Colonic mucosa (tissue), 4 donors: ENCODE data around the gene ALDH1L1. TPM values are rescaled to one million over a fixed set of nuclear protein-coding genes. Genes with fewer than 3 reads are reported as not detected.

ENCODE experiments used
- DNase-seq: peaks from one replicate; pipeline ENCODE4 v3.0.0-alpha.2; 2020
- H3K27ac ChIP-seq: fragments of 200-600 bp; one replicate; pipeline ENCODE4 v1.8.0; 2021
- H3K27me3 ChIP-seq: fragments of 200-600 bp; one replicate; pipeline ENCODE4 v1.8.0; 2021
- H3K36me3 ChIP-seq: fragments of 200-600 bp; one replicate; pipeline ENCODE4 v1.8.0; 2021
- H3K4me1 ChIP-seq: fragments of 200-600 bp; one replicate; pipeline ENCODE4 v1.8.0; 2021; ENCODE audit warnings: mild to moderate bottlenecking
- H3K4me3 ChIP-seq: fragments of 200-600 bp; one replicate; pipeline ENCODE4 v1.8.0; 2021
- H3K9ac ChIP-seq, 2 donors: one replicate each; pipeline ENCODE4 v1.7.0; 2013; ENCODE audit warnings: control low read depth in 2 of 2, low read depth in 2 of 2, low read length in 2 of 2
- H3K9me3 ChIP-seq: fragments of 200-600 bp; one replicate; pipeline ENCODE4 v1.8.0; 2021
- intact Hi-C: fragments of 100-400 bp; cut with DNase I; formaldehyde crosslinking; loops from one replicate; pipeline ENCODE4 v1.14.1; 2022
- total RNA-seq, 2 donors: library from RNA; stranded (reverse); fragmentation: NEBNext Ultra II Directional in 1 of 2; extraction: Animal tissue kit (Norgen Biotek cat#: 25700) in 1 of 2; gene quantifications; one replicate each; pipeline ENCODE4 v1.2.1, GENCODE V29; 2021
- TF ChIP-seq, protein P1 (sequence below): fragments of 200-600 bp; IDR thresholded peaks from one replicate; pipeline ENCODE4 v1.8.0; 2022; ENCODE audit warnings: antibody characterized with exemption, mild to moderate bottlenecking
- donor health status: healthy.
- donor health status: DM: no; HTN: no; CAD: no.
- donor health status: DM: no; HTN: no; CAD: no.

Gene ALDH1L1
- total RNA-seq, 2 donors from 2014 or later = 15.3 to 25.6 TPM

DNA sequence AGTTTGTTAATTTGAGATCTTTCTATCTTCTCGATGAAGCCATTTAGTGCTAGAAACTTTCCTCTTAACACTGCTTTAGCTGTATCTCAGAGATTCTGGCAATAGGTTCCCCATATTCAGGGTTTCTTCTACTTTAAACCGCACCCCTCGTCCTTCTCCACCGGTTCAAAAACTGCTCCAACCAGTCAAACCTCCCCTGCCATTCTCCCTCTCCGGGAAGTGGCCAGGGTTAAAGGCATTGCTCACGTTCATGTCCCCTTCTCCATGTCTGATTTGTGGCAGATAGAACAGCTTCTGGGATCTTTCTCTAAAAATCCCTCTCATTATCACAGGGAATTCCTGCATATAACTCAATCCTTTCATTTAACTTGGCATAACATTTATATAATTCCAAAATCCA, 14.4 kb downstream of the ALDH1L1 start:
- peak; percentile 41 for DNase-seq
- no peaks in the 10 kb centered on the region for H3K36me3 ChIP-seq
- H3K9me3 ChIP-seq = no peaks in the 10 kb centered on the region
- H3K9ac ChIP-seq = no peak overlapping the region
- H3K4me1 ChIP-seq = no peaks in the 10 kb centered on the region
- TF ChIP-seq, protein P1, sequence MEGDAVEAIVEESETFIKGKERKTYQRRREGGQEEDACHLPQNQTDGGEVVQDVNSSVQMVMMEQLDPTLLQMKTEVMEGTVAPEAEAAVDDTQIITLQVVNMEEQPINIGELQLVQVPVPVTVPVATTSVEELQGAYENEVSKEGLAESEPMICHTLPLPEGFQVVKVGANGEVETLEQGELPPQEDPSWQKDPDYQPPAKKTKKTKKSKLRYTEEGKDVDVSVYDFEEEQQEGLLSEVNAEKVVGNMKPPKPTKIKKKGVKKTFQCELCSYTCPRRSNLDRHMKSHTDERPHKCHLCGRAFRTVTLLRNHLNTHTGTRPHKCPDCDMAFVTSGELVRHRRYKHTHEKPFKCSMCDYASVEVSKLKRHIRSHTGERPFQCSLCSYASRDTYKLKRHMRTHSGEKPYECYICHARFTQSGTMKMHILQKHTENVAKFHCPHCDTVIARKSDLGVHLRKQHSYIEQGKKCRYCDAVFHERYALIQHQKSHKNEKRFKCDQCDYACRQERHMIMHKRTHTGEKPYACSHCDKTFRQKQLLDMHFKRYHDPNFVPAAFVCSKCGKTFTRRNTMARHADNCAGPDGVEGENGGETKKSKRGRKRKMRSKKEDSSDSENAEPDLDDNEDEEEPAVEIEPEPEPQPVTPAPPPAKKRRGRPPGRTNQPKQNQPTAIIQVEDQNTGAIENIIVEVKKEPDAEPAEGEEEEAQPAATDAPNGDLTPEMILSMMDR = no peak
- H3K27ac ChIP-seq = no peak overlapping the region
- no peaks in the 10 kb centered on the region for H3K27me3 ChIP-seq
- intact Hi-C loops = no loop called here
- no peak overlapping the region for H3K4me3 ChIP-seq

DNA sequence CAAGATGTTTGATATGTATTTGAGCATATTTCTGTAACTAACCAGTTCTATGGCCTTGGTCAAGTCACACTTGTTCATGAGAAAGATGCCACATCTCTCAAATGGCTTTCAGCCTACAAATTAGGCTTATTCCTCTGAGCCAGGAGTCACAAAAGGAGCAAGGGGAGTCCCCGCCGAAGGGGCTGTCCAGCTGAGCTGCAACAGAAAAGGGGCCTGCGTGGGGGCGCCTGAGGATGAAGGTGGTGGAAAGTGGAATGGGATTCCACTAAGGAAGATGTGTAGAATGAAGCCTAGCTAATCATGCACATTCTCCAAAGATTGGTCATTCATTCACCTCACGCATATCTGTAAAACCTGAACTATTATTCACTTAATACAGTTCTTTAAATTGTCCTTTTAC, 19.1 kb downstream of the ALDH1L1 start:
- intact Hi-C loops = no loop called here
- TF ChIP-seq, protein P1 = no peak
- no peak for DNase-seq

DNA sequence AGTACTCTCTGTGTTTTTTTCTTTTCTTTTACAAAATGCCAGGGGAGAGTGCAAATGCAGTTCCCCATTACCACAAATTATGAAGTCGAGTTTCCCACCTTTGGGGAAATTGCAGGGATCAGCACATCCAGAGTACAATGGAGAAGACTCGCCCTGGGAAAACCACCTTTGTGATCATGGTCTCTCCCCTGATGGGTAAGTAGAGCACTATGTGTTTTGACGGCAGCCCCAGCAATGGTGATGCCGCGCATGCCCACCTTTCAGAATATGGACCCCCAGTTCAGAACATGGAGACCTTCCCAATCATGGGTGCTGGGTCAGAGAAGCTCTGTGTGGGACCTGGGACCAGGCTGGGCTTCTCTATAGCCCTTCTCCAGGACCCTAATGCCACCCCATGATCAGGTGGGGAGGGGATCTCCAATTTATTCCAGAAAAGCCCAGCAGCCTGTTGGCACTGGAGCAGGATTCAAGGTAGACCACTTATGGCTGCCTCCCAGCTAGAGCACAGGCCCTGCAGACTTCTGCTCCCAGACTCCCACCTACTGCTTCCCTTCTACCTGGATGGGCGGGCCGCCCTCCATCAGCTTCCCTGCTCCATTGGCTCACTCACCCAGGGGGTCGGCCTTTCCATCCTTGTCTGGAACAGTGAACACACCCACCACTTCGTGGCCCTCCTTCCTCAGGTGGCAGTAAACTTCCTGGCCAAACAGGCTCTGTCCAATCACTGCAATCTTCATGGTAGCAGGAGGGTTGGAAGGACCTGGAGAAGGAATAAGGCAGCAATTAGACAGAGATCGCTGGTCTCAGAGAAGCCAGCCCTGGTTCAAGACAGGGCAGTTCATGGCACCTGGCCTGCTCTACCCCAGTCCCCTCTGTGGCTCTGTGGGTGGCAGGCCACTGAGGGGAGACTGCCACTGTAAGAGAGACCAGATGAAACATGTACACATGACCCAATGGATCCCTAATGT, 19.9 kb downstream of the ALDH1L1 start:
- Histone ChIP-seq H3K4me1 (no peaks in the 10 kb centered on the region), H3K36me3 (no peaks in the 10 kb centered on the region), H3K4me3 (no peak overlapping the region), H3K27ac (no peak overlapping the region), H3K9me3 (no peaks in the 10 kb centered on the region), H3K9ac (no peak overlapping the region), H3K27me3 (no peaks in the 10 kb centered on the region)
- intact Hi-C loops = no loop called here
- DNase-seq = no peak
- TF ChIP-seq, protein P1 = no peak

More for the DNA sequence above, 19.1 kb downstream of the ALDH1L1 start:
- H3K27ac ChIP-seq = no peak overlapping the region
- H3K9me3 ChIP-seq = no peaks in the 10 kb centered on the region
- no peak overlapping the region for H3K9ac ChIP-seq
- no peak overlapping the region for H3K4me3 ChIP-seq
- no peaks in the 10 kb centered on the region for H3K27me3 ChIP-seq
- no peaks in the 10 kb centered on the region for H3K36me3 ChIP-seq
- H3K4me1 ChIP-seq = no peaks in the 10 kb centered on the region

DNA sequence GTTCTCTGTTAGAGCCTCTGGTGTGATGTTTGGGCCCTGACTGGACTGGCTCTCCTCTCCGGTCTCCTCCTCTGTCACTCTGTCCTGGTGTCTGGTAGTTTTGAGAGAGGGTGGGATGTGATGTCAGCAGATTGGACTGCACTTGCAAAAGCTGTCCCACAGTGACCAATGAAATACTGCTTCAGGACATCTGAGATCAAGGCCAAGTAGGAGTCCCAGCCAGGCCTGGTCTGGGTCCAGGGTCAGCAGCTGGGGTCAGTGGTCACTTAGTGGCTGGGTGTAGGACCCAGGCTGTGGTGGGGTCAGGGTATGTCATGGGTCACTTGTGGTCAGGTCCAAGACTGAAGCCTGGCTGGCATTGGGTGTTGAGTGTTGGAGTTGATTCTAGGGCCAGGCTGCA, 20.9 kb downstream of the ALDH1L1 start:
- TF ChIP-seq, protein P1 = no peak
- no peak overlapping the region for H3K27ac ChIP-seq
- H3K9ac ChIP-seq = no peak overlapping the region
- DNase-seq = no peak
- intact Hi-C loops = no loop called here
- no peaks in the 10 kb centered on the region for H3K27me3 ChIP-seq
- H3K4me3 ChIP-seq = no peak overlapping the region
- H3K9me3 ChIP-seq = no peaks in the 10 kb centered on the region
- no peaks in the 10 kb centered on the region for H3K4me1 ChIP-seq
- H3K36me3 ChIP-seq = no peaks in the 10 kb centered on the region

DNA sequence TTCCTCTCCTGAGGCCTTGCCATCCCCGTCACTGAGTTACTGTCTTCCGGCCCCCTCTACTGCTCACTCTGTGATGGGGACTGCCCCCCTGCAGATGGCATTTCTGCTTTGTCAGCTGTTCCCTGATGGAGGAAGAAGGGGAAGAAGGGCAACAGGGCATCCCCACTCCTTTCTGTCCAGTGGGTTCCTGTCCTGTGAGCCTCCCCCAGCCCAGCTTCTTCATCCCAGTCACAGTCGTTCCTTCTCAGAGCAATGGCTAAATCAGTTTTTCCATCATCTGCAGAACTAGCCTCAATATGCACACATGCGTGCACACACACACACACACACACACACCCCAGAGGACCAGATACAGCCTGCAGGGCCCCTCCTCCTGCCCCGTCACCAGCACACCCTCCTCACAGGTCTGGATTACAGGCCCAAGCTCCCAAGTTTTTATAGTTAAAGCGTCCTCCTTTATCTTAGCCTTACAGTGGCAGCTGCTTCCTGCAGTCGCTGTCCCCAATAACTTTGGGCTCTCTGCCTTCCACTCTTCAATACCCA, 21.4 kb downstream of the ALDH1L1 start:
- no peaks in the 10 kb centered on the region for H3K4me1 ChIP-seq
- H3K36me3 ChIP-seq = no peaks in the 10 kb centered on the region

More for the DNA sequence above, 21.4 kb downstream of the ALDH1L1 start:
- no peak overlapping the region for H3K9ac ChIP-seq
- H3K27me3 ChIP-seq = no peaks in the 10 kb centered on the region
- H3K9me3 ChIP-seq = no peaks in the 10 kb centered on the region
- DNase-seq = no peak
- TF ChIP-seq, protein P1 = no peak
- no peak overlapping the region for H3K27ac ChIP-seq
- no peak overlapping the region for H3K4me3 ChIP-seq
- intact Hi-C loops = no loop called here
